Measurements from ENCODE around the gene ZSCAN2.

The ZSCAN2 gene

DNA sequence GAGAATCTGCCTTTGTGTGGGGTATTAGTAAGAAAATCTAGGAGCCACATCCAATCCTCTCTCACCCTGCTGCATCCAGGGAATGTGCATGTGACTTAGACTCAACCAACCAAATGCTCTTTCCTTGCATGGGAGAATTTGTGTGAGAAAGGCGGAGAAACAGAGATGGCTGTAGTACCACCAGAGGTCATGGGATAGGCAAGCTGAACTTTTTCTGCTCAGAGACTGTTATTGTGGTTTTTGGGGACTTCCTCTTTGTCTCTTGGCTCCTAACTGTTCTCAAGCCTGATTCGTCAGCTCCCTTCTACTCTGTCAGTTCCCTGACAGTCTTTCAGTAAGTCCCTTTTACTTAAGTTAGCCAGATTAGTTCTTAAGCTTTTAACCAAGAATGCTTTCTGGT lies 2.6 kb upstream of the ZSCAN2 start:
- DNase-seq (ENCODE audit: low read depth in 1 of 2, low spot score in 1 of 2): no peak

DNA sequence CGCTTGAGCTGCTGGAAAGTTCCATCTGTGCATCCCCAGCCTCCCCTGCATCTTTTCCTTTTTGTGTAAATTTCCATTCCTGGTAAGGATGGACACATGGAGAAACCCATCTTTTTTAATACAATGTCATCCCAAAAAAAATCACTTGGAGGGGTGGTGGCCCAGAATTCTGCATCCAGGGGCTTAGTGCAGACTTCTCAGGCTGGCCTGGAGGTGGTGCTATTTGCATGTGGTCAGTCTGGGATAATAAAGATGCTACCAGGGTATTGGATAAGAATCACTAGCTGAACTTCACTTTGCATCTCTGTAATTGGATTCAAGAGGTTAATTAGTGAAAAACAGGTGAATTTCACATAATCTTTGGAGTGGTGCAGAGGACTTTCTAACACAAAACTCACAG lies 1.8 kb upstream of the ZSCAN2 start:
- DNase-seq (ENCODE audit: low read depth in 1 of 2, low spot score in 1 of 2): no peak

DNA sequence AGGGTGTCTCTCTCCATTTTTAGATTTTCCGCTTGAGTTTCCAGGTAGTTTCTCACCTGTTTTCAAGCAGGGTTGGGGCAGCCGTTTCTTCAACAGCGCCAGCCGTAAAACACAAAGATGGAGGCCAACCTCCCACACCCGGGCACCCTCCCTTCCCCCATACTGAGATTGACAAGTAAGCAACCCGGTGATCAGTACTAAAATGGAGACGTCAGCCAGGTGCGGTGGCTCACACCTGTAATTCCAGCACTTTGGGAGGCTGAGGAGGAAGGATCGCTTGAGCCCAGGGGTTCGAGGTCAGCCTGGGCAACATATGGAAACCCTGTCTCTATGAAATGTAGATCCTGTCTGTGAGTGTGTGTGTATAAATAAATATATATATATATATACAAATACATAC lies 903 bp upstream of the ZSCAN2 start:
- no peak for DNase-seq (ENCODE audit: low read depth in 1 of 2, low spot score in 1 of 2)

DNA sequence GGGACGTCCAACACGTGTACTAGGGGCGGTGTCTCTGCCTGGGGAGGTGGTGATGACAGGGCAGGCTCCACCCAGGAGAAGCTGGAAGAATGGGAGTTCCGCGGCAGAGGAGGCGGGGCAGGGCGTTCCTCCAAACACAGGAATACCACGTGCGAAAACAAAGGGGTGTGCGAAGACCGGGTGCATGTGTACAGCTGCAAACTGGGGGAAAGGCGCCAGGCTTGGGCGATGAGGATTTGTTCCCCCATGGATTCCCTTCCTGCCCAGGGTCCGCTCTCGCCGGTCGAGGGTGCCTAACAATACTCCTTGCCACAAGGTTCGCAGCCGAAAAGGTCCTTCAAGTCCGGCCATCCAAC lies 500 bp upstream of the ZSCAN2 start:
- peak; percentile 12 to 27 for DNase-seq (ENCODE audit: low read depth in 1 of 2, low spot score in 1 of 2)

DNA sequence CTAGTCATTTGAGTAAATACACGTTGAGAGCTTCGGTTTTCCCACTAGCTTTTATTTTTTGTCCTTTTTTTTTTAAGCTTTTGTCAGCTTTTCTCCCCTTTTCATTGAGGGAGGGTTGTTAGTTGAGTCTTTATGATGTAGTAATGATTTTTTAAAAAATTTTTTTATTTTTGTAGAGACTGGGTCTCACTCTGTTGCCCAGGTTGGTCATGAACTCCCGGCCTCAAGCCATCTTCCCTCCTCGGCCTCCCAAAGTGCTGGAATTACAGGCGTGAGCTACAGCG lies 688 bp downstream of the ZSCAN2 start:
- DNase-seq (ENCODE audit: low read depth in 1 of 2, low spot score in 1 of 2): no peak

DNA sequence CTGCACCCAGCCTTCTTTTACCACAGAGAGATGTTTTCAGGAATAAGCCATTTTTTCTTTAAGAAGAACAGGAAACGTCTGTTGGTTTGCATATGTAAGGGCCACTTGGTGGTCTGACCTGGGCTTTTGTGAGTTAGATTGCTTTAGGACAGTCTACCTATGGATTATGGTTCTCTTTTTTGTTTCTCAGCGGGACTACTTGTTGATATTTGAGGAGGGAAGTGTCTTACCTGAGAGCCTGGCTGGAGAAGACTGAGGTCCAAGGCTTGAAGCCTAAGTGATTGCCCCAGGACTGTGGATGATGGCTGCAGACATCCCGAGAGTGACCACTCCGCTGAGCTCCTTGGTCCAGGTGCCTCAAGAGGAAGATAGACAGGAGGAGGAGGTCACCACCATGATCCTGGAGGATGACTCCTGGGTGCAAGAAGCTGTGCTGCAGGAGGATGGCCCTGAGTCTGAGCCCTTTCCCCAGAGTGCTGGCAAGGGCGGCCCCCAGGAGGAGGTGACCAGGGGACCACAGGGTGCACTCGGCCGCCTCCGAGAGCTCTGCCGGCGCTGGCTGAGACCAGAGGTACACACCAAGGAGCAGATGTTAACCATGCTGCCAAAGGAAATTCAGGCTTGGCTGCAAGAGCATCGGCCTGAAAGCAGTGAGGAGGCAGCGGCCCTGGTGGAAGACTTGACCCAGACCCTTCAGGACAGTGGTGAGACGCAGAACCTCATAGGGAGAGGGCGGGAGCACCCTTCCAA lies 3.0 kb downstream of the ZSCAN2 start:
- no peak for DNase-seq (ENCODE audit: low read depth in 1 of 2, low spot score in 1 of 2)

DNA sequence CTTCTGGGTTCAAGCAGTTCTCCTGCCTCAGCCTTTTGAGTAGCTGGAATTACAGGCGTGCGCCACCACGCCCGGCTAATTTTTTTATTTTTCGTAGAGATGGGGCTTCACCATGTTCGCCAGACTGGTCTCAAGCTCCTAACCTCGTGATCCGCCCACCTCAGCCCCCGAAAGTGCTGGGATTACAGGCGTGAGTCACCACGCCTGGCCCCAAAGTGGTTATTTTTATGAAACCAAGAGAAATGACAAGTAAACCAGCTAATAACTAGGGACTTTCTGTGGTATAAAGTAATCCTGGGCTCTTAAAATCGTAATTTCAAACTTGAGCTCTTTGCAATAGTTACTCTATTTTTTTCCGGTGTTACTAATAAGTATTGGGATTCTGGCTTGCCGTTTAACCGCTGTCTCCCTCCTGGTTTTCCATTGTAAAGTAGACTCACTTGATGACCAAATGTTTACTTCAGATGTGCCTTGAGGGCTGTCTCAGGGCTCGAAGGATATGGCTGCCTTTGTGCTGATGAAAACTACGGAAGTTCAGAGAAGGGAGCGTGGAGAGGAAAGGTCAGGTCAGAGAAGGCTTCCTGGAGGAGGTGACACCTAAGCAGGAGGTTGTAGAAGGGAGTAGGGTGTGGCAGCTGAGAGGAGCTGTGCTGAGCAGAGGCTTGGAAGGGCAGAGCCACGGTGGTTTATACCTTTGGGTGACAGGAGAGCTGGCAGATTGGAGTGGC lies 4.2 kb downstream of the ZSCAN2 start:
- DNase-seq (ENCODE audit: low read depth in 1 of 2, low spot score in 1 of 2): peak in 1 of 2 donors; percentile 37

DNA sequence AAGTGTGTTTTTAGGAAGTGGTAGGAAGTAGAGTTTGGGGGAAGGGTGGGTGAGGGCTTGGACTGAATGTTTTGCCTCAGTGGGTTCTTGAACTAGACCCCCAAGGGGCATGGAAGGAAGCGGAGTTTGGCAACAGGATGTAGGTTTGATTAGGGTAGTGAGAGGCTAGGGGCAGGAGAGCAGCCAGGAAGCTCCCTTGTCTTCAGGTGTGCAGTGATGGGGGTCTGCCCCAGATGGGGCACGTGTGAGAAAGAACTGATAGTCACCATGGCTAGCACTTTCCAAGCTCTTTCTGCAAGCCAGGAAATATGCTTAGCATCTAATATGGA lies 4.7 kb downstream of the ZSCAN2 start:
- no peak for DNase-seq (ENCODE audit: low read depth in 1 of 2, low spot score in 1 of 2)

DNA sequence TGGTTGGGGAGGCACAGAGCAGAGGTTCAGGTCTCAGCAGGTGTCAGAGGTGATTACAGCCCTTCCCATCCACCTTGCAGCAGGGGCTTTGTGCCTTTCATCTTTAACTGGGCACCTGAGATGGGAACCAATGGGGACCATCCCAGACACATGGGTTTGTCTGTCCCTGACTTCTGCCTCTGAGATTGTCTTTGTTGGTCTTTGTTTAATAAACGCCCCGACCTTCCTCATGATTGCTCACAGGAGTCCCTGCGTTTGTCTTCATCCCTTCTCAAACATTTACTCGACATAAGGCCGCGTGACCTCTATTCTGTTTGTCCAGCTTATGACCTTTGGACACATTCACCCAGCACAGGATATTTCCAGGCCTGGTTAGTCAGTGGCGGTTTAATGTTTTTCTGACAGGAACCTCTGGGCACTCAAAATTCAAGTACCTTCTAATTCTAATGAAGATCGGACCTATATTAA lies 5.9 kb downstream of the ZSCAN2 start:
- no peak for DNase-seq (ENCODE audit: low read depth in 1 of 2, low spot score in 1 of 2)

DNA sequence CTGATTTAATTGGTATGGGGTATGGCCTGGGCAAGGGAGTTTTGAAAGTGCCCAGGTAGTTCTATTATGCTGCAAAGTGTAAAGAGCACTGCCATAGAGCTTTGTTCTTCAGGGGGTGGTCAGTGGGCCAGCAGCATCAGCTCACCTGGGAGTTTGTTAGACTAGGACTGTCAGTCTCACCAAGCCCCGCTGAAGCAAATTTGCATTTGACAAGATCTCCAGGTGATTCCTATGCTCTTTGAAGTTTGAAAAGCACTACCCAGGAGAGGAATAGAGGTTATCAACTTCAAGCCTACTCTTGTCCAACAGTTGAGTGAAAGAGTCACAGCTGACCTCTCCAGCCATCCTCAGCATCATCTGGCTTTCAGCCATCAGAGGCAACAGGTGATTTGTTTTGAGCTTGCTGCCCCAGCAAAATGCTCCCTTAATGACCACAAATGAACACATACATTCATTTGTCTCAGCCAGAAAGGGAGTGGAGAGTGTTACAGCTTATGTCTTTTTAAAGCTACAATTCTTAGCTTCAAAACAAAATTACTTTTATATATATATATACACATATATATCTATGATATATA lies 8.0 kb downstream of the ZSCAN2 start:
- DNase-seq (ENCODE audit: low read depth in 1 of 2, low spot score in 1 of 2): no peak

DNA sequence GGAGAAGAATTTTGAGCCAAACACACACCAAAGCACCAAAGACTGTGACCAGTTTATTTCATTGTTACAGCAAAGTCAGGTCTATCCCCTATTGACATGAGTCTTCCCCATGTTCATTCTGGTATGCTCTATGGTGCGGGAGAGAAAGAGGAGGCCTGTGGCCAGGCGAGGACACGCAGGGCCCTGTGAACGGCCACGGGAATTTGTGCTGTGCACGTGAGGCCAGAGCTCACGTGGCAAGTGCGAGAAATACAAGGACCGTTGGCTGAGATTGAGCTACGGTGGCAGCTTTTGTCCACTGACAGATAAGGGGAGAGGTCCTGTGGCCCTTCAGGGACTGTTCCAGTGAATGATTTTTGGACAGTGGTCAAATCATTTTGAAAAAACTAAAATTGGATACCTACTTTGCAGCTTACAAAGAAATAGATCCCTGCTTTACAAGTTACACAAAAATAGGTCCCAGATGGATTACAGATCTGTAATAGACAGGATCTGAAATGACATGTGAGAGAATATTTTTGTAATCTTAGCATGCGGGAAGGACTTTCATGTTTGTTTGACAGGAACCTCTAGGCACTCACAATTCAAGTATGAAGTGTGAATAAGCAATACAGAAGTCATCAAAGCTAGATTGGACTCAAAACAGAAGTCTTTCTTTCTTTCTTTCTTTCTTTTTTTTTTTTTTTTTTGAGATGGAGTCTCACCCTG lies 9.2 kb downstream of the ZSCAN2 start:
- no peak for DNase-seq (ENCODE audit: low read depth in 1 of 2, low spot score in 1 of 2)

DNA sequence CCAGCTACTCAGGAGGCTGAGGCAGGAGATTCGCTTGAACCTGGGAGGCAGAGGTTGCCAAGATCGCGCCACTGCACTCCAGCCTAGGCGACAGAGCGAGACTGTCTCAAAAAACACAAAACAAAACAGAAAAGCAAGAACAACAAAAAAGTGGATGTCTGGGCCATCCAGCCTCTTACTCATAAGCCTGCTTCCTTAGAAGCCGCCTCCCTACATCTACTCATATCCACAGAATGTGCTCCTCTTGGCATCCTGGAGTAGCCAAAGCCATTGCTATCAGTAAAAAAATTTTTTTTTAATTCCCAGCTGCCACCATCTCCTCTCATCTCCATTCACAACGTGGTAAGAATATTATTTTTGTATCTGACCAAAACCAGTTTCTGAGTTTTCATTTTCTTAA lies 10.8 kb downstream of the ZSCAN2 start:
- DNase-seq (ENCODE audit: low read depth in 1 of 2, low spot score in 1 of 2): no peak

DNA sequence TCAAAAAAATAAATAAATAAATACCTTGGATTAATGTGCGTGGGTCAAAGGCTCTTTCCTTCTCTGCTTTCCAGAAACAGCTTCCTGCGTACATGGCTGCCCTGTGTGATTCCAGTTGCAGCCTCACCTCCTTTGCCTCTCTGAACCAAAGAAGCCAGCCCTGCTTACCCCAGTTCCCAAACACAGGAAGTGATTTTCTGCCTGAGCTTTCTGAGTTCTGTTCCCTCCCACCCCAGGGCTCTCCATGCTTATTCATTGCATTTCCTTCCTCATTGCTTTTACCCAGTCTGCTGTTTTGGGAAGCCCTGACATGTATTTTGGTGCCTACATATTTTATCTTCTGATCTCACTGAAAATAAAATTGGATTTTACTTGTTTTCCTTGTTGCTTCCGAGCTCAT lies 15.4 kb downstream of the ZSCAN2 start:
- no peak for DNase-seq (ENCODE audit: low read depth in 1 of 2, low spot score in 1 of 2)

DNA sequence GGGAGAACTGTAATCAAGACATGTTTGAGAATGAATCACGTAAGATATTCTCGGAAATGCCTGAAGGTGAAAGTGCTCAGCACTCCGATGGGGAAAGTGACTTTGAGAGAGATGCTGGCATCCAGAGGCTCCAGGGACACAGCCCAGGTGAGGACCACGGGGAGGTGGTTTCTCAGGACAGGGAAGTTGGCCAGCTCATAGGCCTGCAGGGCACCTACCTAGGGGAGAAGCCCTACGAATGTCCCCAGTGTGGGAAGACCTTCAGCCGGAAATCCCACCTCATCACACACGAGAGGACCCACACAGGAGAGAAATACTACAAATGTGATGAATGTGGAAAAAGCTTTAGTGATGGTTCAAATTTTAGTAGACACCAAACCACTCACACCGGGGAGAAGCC lies 19.8 kb downstream of the ZSCAN2 start:
- DNase-seq (ENCODE audit: low read depth in 1 of 2, low spot score in 1 of 2): no peak

DNA sequence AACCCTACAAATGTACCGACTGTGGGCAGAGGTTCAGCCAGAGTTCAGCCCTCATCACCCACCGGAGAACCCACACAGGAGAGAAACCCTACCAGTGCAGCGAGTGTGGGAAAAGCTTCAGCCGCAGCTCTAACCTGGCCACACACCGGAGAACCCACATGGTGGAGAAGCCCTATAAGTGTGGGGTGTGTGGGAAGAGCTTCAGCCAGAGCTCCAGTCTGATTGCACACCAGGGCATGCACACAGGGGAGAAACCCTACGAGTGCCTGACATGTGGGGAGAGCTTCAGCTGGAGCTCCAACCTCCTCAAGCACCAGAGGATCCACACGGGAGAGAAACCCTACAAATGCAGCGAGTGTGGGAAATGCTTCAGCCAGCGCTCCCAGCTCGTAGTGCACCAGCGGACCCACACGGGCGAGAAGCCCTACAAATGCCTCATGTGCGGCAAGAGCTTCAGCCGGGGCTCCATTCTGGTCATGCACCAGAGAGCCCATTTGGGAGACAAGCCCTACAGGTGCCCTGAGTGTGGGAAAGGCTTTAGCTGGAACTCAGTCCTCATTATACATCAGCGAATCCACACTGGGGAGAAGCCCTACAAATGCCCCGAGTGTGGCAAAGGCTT lies 20.7 kb downstream of the ZSCAN2 start:
- DNase-seq (ENCODE audit: low read depth in 1 of 2, low spot score in 1 of 2): no peak

DNA sequence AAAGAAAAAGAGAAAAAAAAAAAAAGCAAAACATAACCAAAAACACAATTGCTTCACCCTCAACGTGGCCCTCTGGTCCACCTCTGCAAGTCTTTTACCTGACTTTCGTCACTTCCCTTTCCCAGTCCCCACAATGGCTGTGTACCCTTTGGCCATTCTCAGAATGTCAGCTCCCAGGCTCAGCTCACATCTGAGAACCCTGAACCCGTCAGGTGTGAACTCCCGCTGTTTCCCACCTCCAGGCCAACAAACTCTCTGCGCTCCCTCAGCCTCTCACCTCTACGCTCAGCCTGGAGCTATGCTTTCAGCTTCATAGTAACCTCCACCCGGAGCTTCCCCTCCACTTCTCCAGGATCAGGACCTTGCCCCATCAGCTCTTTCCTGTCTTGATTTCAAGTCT lies 23.6 kb downstream of the ZSCAN2 start:
- DNase-seq (ENCODE audit: low read depth in 1 of 2, low spot score in 1 of 2): no peak

DNA sequence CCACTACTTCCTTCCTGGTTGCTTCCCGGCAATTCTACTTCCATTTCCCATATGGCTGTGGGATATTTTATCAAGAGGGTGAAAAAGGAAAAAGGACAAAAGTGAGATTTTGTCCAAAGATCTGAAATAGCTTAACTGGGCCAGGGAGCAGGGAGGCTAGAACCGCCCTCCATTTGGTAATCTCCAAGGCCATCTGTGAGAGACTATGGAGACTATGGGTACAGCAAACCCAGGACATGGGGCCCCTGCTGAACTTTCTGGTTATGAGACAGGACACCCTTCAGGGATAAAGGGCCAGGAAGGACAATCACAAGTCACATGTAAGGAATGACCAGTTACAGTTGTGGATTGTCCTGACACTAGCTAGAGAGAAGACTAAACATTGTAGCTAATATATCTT lies 24.3 kb downstream of the ZSCAN2 start:
- no peak for DNase-seq (ENCODE audit: low read depth in 1 of 2, low spot score in 1 of 2)

DNA sequence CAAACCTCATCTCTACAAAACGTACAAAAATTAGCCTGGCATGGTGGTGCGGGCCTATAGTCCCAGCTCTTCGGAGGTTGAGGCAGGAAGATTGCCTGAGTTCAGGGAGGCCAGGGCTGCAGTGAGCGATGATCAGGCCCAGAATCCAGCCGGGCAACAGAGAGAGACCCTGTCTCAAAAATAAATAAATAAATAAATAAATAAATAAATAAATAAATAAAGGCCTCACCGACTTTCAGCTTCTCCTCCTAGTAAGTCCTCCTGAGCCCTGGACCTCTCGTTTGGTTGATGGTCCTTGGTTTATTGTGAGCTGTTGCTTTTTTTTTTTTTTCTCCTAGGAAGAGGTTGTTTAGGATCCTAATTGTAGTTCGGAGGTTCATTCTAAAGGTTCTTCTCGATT lies 28.2 kb downstream of the ZSCAN2 start:
- no peak for DNase-seq (ENCODE audit: low read depth in 1 of 2, low spot score in 1 of 2)

DNA sequence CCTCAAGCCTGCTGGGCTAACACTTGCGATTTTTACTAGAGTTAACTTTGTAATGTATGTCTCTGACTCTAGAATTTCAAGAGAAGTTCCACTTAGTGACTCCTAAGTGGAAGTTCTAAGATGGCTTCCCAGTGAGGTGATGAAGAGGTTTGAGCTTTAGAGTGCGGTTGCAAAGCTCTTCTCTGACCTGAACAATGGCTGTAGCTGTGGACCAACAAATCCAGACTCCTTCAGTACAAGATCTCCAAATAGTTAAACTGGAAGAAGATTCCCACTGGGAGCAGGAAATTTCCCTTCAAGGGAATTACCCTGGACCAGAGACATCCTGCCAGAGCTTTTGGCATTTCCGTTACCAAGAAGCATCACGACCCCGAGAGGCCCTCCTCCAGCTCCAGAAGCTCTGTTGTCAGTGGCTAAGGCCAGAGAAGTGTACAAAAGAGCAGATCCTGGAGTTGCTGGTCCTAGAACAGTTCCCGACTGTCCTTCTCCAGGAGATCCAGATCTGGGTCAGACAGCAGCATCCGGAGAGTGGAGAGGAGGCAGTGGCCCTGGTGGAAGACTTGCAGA lies 31.0 kb downstream of the ZSCAN2 start:
- DNase-seq (ENCODE audit: low read depth in 1 of 2, low spot score in 1 of 2): no peak

DNA sequence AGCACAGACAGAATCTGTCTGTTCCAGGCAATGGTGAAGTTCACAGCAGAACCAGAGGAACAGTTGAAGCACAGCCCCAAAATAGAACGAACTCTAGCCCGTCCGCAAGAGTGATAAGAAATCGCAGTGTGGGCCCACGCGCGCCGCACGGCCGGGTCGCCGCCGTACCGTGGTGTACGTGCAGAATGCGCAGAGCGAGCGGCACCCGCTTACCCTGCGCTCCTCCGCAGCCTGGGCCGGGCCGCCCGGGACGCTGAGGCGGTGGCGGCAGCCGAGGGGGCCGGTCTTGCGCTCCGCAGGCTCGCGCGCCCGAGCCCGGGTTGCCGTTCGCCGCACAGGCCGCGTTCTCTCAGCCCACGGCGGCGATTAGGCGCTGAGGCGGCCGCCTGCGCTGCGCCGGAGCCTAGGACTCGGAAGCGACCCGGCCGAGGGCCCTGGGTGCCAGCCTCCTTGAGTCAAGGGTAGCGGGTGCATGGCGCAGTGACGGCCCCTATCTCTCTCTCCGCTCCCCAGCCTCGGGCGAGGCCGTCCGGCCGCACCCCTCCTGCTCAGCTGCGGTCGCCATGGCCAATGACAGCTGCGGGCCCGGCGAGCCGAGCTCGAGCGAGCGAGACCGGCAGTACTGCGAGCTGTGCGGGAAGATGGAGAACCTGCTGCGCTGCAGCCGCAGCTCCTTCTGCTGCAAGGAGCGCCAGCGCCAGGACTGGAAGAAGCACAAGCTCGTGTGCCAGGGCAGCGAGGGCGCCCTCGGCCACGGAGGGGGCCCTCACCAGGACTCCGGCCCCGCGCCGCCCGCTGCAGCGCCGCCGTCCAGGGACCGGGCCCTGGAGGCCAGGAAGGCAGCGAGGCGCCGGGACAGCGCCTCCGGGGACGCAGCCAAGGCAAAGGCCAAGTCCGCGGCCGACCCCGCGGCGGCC lies 32.8 kb downstream of the ZSCAN2 start:
- peak; percentile 38 to 49 for DNase-seq (ENCODE audit: low read depth in 1 of 2, low spot score in 1 of 2)
